ENCODE measurements around the gene MEGF6. TPM values are rescaled to one million over a fixed set of nuclear protein-coding genes. Genes with fewer than 3 reads are reported as not detected.

MEGF6 gene
- total and polyA plus RNA-seq, 9 of the 15 experiments (the other 6 are each of a cell fraction or from before 2014, with no cell fraction given), result 0.03 to 1.7 (median 0.24) TPM; not detected in 3

GRCh38 chr1:3656450-3657095 lies 45.3 kb upstream of the MEGF6 start:
- in situ Hi-C loops (cut with MboI), result no loop called here

GRCh38 chr1:3654549-3655281 lies 43.4 kb upstream of the MEGF6 start:
- Histone ChIP-seq H3K4me1 (replicated peaks in 1 of 2; ENCODE audit: control insufficient read depth in 2 of 2, insufficient read depth in 2 of 2, low read length in 2 of 2) (peaks cover 5 to 37% of the 10 kb centered on the region in 2 experiments), H3K9me3 (replicated peaks; ENCODE audit: control insufficient read depth, insufficient read depth, low read depth, low read length) (no peaks in the 10 kb centered on the region), H3K4me2 (ENCODE audit: insufficient read depth, low read length) (no peak overlapping the region), H3K27ac (ENCODE audit: extremely low read depth, low read depth, low read length) (no peak overlapping the region), H3K9ac (ENCODE audit: insufficient read depth in 1 of 2, low read depth in 2 of 2, low read length in 2 of 2) (no peak overlapping the region), H3K79me2 (ENCODE audit: control insufficient read depth, insufficient read depth, low read length) (0 out of 3 replicates have a peak, but pooled peaks cover under 1% of the 10 kb centered on the region), H3K9me1 (ENCODE audit: control insufficient read depth, insufficient read depth, low read length) (no peaks in the 10 kb centered on the region), H3K27me3 (ENCODE audit: control insufficient read depth in 2 of 2, insufficient read depth in 2 of 2, low read length in 2 of 2) (peaks cover 50 to 63% of the 10 kb centered on the region in 2 experiments), H3K36me3 (ENCODE audit: control insufficient read depth, insufficient read depth, low read length) (no peaks in the 10 kb centered on the region), H2AFZ (ENCODE audit: low read depth, low read length) (no peak overlapping the region), H4K20me1 (replicated peaks; ENCODE audit: control insufficient read depth, insufficient read depth, low read length) (peaks cover 3% of the 10 kb centered on the region), H3K4me3 (no peak overlapping the region)
- ATAC-seq (no peak), FAIRE-seq (no peak), DNase-seq (ENCODE audit: extremely low read depth in 1 of 4, low spot score in 3 of 4) (no peak)
- in situ Hi-C loops (cut with MboI) (no loop called here), intact Hi-C loops (cut with micrococcal nuclease) (no loop called here)
- BruUV-seq (replicated peaks), result no TSS peak
- WGBS (ENCODE audit: insufficient coverage, low coverage, missing lambda C conversion rate), result 26% methylated on average over 22 of the region's 22 CpGs
- ChIA-PET POLR2A (interaction anchor here (0.9 to 1.6 kb wide), 6 partner anchors 14 to 149 kb away, joined by 3 to 5 read pairs (median 4); no protein-coding TSS in a partner anchor), CTCF (ENCODE audit: low intra/inter-chr PET ratio) (no interaction called here)
- TF ChIP-seq, protein P1, sequence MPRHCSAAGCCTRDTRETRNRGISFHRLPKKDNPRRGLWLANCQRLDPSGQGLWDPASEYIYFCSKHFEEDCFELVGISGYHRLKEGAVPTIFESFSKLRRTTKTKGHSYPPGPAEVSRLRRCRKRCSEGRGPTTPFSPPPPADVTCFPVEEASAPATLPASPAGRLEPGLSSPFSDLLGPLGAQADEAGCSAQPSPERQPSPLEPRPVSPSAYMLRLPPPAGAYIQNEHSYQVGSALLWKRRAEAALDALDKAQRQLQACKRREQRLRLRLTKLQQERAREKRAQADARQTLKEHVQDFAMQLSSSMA (CRISPR knock-in tag; IDR thresholded peaks at IDR 0.05), result no peak
- TF ChIP-seq TCF7L2 (IDR thresholded peaks at IDR 0.05; ENCODE audit: low read depth, low read length) (no peak), ZNF707 (CRISPR knock-in tag; conservative IDR thresholded peaks at IDR 0.05) (no peak), ZFP36 (IDR thresholded peaks at IDR 0.05; ENCODE audit: low read depth, low read length, partially characterized antibody) (no peak), ZNF778 (CRISPR knock-in tag; IDR thresholded peaks at IDR 0.05) (no peak), SRSF7 (optimal IDR thresholded peaks at IDR 0.05; ENCODE audit: low read depth, low read length) (no peak), E2F6 (IDR thresholded peaks at IDR 0.05; ENCODE audit: borderline replicate concordance in 1 of 2, extremely low read depth in 1 of 2, insufficient read depth in 1 of 2, insufficient read length in 1 of 2, low read depth in 1 of 2, low read length in 1 of 2, poor library complexity in 1 of 2, severe bottlenecking in 1 of 2) (no peak), MCM3 (IDR thresholded peaks at IDR 0.05) (no peak), HDGF (IDR thresholded peaks at IDR 0.05) (no peak), U2AF1 (optimal IDR thresholded peaks at IDR 0.05; ENCODE audit: low read depth, low read length) (no peak), SMAD3 (CRISPR knock-in tag; conservative IDR thresholded peaks at IDR 0.05) (no peak)

More at GRCh38 chr1:3656450-3657095, 45.3 kb upstream of the MEGF6 start:
- WGBS (ENCODE audit: insufficient coverage, low coverage, missing lambda C conversion rate), result 13% methylated on average over 13 of the region's 13 CpGs
- Histone ChIP-seq H2AFZ (ENCODE audit: low read depth, low read length) (no peak overlapping the region), H3K27me3 (ENCODE audit: control insufficient read depth in 2 of 2, insufficient read depth in 2 of 2, low read length in 2 of 2) (peaks cover 54 to 64% of the 10 kb centered on the region in 2 experiments), H3K27ac (ENCODE audit: extremely low read depth, low read depth, low read length) (no peak overlapping the region), H3K4me2 (ENCODE audit: insufficient read depth, low read length) (no peak overlapping the region), H4K20me1 (replicated peaks; ENCODE audit: control insufficient read depth, insufficient read depth, low read length) (peaks cover 3% of the 10 kb centered on the region), H3K79me2 (ENCODE audit: control insufficient read depth, insufficient read depth, low read length) (no peaks in the 10 kb centered on the region), H3K36me3 (ENCODE audit: control insufficient read depth, insufficient read depth, low read length) (no peaks in the 10 kb centered on the region), H3K9me3 (replicated peaks; ENCODE audit: control insufficient read depth, insufficient read depth, low read depth, low read length) (no peaks in the 10 kb centered on the region), H3K9me1 (ENCODE audit: control insufficient read depth, insufficient read depth, low read length) (no peaks in the 10 kb centered on the region), H3K4me3 (no peak overlapping the region), H3K9ac (ENCODE audit: insufficient read depth in 1 of 2, low read depth in 2 of 2, low read length in 2 of 2) (no peak overlapping the region), H3K4me1 (replicated peaks in 1 of 2; ENCODE audit: control insufficient read depth in 2 of 2, insufficient read depth in 2 of 2, low read length in 2 of 2) (peaks cover 5 to 22% of the 10 kb centered on the region in 2 experiments)
- intact Hi-C loops (cut with micrococcal nuclease), result no loop called here
- peak; percentile 32 for FAIRE-seq
- BruUV-seq (replicated peaks), result no TSS peak
- DNase-seq (ENCODE audit: extremely low read depth in 1 of 4, low spot score in 3 of 4), result no peak
- no peak for ATAC-seq
- CTCF ChIA-PET (ENCODE audit: low intra/inter-chr PET ratio), result no interaction called here
- POLR2A ChIA-PET, result interaction anchor here (1.6 kb wide), 1 partner anchor 12 kb away, joined by 5 read pairs; no protein-coding TSS in a partner anchor
- TF ChIP-seq SMARCA5 (IDR thresholded peaks at IDR 0.05), result 0 out of 2 replicates have a peak, but pooled peaks have one; percentile 45
- peak; percentile 87 for TF ChIP-seq RBM25 (IDR thresholded peaks at IDR 0.05; ENCODE audit: low read depth, low read length, severe bottlenecking)
- 0 out of 2 replicates have a peak, but pooled peaks have one; percentile 40 for TF ChIP-seq BCOR (IDR thresholded peaks at IDR 0.05)
- no peak for TF ChIP-seq MEIS2 (IDR thresholded peaks at IDR 0.05; ENCODE audit: partially characterized antibody)
- TF ChIP-seq KDM1A (IDR thresholded peaks at IDR 0.05), result peak in 1 of 2 experiments; percentile 55; a peak in 1 of 4 replicates

Measured in K562 (cell line).